ENCODE measurements around the gene FILIP1.

FILIP1 gene

DNA sequence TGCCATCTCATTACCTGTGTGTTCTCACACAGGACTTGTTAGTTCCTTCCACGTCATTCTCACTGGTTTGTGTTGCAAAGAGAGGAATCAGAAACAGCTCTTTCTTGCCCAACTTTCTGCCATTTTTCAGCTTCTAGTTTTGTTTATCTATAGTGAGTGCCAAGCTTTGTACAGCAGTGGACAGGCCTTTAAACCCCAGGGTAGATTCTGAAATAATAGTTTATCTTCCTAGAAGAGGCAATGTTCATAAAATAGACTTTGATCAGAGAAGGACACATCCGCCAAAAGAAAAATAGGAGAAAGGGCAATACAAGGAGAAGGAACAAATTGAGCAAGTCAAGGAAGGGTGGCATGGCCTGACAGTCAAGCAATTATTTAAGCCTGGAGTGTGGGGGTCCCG is 191.3 kb downstream of the FILIP1 start:
- H3K9me3 ChIP-seq = no peaks in the 10 kb centered on the region
- H3K4me3 ChIP-seq = no peak overlapping the region
- in situ Hi-C loops (cut with MboI; ENCODE audit: low sequenced_read_pairs) = no loop called here
- H3K27me3 ChIP-seq (ENCODE audit: low read depth) = no peaks in the 10 kb centered on the region
- H3K36me3 ChIP-seq (replicated peaks) = no peaks in the 10 kb centered on the region
- no peak for DNase-seq (ENCODE audit: low spot score in 2 of 2)
- H3K4me1 ChIP-seq = peaks cover 7% of the 10 kb centered on the region

DNA sequence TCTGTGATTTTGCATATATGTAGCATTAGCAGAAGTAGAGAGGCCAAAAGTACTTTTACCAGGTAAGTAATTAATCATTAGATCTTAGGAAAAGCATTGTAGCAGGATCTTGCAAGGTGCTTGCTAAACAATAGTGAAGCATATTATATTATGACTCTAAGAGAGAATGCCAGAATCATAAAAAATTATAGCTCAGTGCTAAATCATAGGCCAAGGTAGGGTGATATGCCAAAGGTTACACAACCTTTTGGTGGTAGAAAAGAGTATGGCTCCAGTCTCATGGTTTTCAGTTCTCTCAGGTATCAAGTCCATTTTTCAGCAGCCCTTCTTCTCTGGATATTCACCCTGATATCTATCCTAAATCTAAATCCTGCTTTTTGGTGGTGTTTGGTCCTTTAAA is 192.1 kb downstream of the FILIP1 start:
- in situ Hi-C loops (cut with MboI; ENCODE audit: low sequenced_read_pairs) = no loop called here
- peaks cover 7% of the 10 kb centered on the region for H3K4me1 ChIP-seq
- H3K4me3 ChIP-seq = no peak overlapping the region
- no peak for DNase-seq (ENCODE audit: low spot score in 2 of 2)
- no peaks in the 10 kb centered on the region for H3K9me3 ChIP-seq
- no peaks in the 10 kb centered on the region for H3K36me3 ChIP-seq (replicated peaks)
- no peaks in the 10 kb centered on the region for H3K27me3 ChIP-seq (ENCODE audit: low read depth)

DNA sequence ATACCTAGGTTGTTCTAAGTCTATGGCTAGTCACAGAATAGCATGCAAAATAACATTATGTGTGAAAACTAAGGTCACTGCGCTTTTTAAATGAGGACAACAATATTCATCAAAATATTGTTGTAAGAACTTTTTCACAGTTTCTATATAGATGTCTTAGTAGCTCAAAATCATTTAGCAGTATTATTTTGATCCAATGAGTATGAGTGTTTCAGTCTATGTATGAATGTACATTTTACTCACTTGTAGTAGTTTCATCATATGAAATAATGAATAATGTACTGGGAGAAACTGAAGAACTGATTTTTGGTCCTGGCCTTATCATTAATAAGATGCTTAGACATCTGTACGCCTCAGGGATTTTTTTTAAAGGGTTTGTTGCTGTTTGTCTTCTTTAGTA is 192.5 kb downstream of the FILIP1 start:
- no peak for DNase-seq (ENCODE audit: low spot score in 2 of 2)
- Histone ChIP-seq H3K27me3 (ENCODE audit: low read depth) (no peaks in the 10 kb centered on the region), H3K36me3 (replicated peaks) (no peaks in the 10 kb centered on the region), H3K9me3 (no peaks in the 10 kb centered on the region), H3K4me1 (peaks cover 7% of the 10 kb centered on the region), H3K4me3 (no peak overlapping the region)
- in situ Hi-C loops (cut with MboI; ENCODE audit: low sequenced_read_pairs) = no loop called here

DNA sequence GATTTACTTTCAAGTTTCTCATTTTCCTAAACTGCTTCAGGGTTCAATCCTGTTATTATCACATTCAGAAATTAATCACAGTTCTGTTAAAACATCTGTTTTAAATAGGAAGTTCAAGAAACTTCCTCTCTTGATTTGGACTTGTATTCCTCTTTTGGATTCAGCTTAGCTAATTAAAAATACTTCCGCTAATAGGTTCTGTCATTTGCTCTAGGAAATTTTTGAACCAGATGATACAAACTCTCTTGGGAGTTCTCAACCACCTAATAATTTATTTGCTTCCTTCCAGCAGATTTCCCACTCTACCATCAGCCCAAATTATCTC is 193.1 kb downstream of the FILIP1 start:
- no peaks in the 10 kb centered on the region for H3K9me3 ChIP-seq
- H3K4me1 ChIP-seq = peaks cover 7% of the 10 kb centered on the region
- DNase-seq (ENCODE audit: low spot score in 2 of 2) = no peak
- no peak overlapping the region for H3K4me3 ChIP-seq
- H3K36me3 ChIP-seq (replicated peaks) = no peaks in the 10 kb centered on the region
- H3K27me3 ChIP-seq (ENCODE audit: low read depth) = no peaks in the 10 kb centered on the region
- in situ Hi-C loops (cut with MboI; ENCODE audit: low sequenced_read_pairs) = no loop called here

DNA sequence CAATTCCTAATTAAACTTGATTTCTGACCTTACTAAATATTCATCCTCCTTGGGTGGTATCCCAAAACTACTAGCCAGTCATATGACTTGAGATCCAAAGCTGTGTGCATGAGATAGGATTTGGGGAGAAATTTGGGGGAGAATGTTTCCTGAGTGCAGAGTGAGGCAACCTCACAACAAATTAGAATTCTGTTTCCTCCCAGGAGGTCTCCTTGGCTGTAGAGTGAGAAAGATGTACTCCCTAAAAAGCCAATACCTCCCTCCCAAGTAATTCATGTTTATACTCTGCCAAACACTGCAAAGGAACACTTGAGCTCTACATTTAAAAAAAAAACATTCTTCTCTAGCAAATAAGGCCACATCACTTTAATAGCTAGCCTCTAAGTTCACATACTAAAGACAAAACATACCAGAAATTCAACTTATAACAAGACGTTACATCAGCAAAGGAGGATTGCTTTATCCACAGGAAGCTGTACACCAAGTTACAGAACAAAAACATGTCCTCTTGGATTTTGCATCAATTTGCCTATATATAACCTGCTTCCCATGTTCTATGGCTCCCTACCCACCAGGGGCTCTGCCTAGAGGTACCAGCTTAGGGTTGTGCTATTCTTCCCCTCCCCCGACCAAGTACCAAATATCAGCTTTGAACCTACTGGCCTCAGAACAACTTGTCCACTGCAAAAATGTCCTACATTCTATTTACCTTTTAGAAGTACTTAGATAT is 193.6 kb downstream of the FILIP1 start:
- Histone ChIP-seq H3K9me3 (no peaks in the 10 kb centered on the region), H3K27me3 (ENCODE audit: low read depth) (no peaks in the 10 kb centered on the region), H3K4me3 (no peak overlapping the region), H3K4me1 (peaks cover 7% of the 10 kb centered on the region), H3K36me3 (replicated peaks) (no peaks in the 10 kb centered on the region)
- DNase-seq (ENCODE audit: low spot score in 2 of 2) = no peak
- in situ Hi-C loops (cut with MboI; ENCODE audit: low sequenced_read_pairs) = loop anchor here (10.0 kb wide), 1 partner anchor 225 kb away; no protein-coding TSS in a partner anchor

DNA sequence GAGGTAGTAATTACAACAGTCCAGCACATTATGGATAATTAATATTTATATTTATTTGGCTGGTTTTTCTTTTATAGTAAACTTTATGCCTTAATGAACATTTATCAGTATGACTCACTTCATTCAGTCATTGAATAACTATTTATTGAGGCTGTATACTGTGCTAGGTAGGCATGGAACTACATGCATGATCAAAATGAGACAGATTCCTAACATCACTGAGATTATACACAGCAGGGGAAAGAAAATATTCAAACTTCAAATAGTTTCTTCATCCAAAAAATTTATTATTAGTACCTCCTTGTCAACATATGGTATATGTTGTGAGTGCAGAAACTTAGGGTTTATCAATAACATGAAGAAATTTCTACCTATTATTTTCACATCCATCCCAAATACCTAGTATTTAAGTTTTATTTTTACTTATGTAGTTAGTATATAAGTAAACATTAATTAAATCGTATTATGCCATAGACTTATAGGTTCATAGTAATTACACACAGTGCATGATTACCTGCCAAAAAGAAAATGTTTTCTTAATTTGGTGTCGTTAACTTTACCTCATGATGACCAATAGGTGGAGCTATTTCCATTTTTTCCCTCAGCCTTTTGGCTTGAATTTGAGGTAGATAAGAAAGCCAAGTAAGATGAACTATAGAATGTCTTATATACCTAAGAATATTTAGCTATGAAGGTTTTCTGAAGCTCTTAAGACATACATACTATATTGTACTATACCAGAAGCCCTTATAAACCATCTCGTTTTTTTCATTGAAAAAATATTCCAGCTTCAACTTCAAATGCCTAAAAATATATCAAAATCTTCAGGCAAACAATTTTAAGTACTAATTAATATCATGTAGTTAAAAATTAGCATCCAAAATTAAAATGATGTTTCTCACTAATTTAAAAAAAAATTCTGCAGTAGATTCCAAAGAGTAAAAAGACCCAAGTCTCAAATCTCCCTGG is 196.5 kb downstream of the FILIP1 start:
- in situ Hi-C loops (cut with MboI; ENCODE audit: low sequenced_read_pairs) = loop anchor here (10.0 kb wide), 1 partner anchor 228 kb away; no protein-coding TSS in a partner anchor
- peak in 1 of 2 experiments; percentile 72 for DNase-seq (ENCODE audit: low spot score in 2 of 2)
- H3K9me3 ChIP-seq = no peaks in the 10 kb centered on the region
- H3K36me3 ChIP-seq (replicated peaks) = no peaks in the 10 kb centered on the region
- H3K27me3 ChIP-seq (ENCODE audit: low read depth) = no peaks in the 10 kb centered on the region
- H3K4me1 ChIP-seq = peaks cover 7% of the 10 kb centered on the region
- H3K4me3 ChIP-seq = no peak overlapping the region

DNA sequence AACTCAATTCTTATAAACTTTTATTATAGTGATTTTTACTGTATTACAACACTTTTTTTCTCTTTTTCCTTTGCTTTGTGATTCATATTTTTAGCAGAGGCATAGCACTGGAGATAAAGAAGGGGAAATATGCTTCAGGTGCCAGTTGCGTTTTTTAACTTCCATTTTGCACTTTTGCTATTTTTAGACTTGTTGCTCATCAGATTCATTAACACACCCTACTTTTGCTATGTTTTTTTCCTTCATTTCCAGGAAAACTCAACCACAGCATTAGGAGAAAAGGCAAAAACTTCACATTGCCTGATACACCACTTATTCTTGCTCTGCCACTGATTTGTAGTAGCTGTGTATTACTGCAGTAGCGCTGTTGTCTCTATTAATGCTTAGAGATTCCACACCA is 201.0 kb downstream of the FILIP1 start:
- Histone ChIP-seq H3K27me3 (ENCODE audit: low read depth) (no peaks in the 10 kb centered on the region), H3K36me3 (replicated peaks) (no peaks in the 10 kb centered on the region), H3K4me1 (peaks cover 18% of the 10 kb centered on the region), H3K4me3 (no peak overlapping the region), H3K9me3 (no peaks in the 10 kb centered on the region)
- no peak for DNase-seq (ENCODE audit: low spot score in 2 of 2)
- in situ Hi-C loops (cut with MboI; ENCODE audit: low sequenced_read_pairs) = loop anchor here (10.0 kb wide), 1 partner anchor 232 kb away; no protein-coding TSS in a partner anchor

DNA sequence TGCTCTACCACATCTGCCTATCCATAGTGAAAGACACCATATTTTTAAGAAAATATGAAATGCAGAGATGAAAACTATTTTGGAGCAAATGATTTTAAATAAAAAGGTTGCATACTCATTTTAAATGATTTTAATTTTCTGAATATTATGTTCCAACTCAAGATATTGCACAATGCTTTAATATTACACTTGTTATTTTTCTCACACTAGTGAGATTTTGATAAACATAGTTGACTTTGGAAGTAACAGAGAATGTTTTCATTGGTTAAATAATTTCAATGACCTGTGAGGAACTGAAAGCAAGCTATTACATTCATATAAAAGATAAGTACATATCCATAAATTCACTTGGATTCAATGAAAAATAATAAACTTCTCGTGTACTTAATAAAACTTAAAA is 201.9 kb downstream of the FILIP1 start:
- Histone ChIP-seq H3K9me3 (no peaks in the 10 kb centered on the region), H3K4me3 (no peak overlapping the region), H3K4me1 (peaks cover 24% of the 10 kb centered on the region), H3K36me3 (replicated peaks) (no peaks in the 10 kb centered on the region), H3K27me3 (ENCODE audit: low read depth) (no peaks in the 10 kb centered on the region)
- in situ Hi-C loops (cut with MboI; ENCODE audit: low sequenced_read_pairs) = loop anchor here (10.0 kb wide), 1 partner anchor 233 kb away; no protein-coding TSS in a partner anchor
- DNase-seq (ENCODE audit: low spot score in 2 of 2) = no peak

DNA sequence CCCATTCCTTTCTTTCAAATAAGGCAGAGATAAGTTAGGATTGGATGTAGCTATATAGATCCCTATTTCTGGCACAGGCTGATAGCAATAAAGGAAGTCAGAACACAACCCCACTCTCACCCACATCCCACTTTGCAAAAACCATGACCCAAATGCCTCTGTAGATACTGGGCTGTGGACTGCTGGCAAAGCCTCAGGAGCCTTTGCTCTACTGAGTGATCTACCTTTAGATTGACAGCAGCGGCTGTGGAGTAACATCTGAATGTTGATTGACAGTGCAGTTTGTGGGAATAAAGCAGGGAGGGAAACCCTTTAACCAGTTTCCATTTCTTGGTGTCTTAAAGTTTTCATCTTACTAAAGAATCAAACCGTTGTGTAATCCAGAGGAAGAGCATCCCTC is 202.3 kb downstream of the FILIP1 start:
- H3K4me3 ChIP-seq = no peak overlapping the region
- H3K36me3 ChIP-seq (replicated peaks) = no peaks in the 10 kb centered on the region
- H3K27me3 ChIP-seq (ENCODE audit: low read depth) = no peaks in the 10 kb centered on the region
- in situ Hi-C loops (cut with MboI; ENCODE audit: low sequenced_read_pairs) = loop anchor here (10.0 kb wide), 1 partner anchor 233 kb away; no protein-coding TSS in a partner anchor
- peaks cover 28% of the 10 kb centered on the region for H3K4me1 ChIP-seq
- no peaks in the 10 kb centered on the region for H3K9me3 ChIP-seq
- DNase-seq (ENCODE audit: low spot score in 2 of 2) = no peak

DNA sequence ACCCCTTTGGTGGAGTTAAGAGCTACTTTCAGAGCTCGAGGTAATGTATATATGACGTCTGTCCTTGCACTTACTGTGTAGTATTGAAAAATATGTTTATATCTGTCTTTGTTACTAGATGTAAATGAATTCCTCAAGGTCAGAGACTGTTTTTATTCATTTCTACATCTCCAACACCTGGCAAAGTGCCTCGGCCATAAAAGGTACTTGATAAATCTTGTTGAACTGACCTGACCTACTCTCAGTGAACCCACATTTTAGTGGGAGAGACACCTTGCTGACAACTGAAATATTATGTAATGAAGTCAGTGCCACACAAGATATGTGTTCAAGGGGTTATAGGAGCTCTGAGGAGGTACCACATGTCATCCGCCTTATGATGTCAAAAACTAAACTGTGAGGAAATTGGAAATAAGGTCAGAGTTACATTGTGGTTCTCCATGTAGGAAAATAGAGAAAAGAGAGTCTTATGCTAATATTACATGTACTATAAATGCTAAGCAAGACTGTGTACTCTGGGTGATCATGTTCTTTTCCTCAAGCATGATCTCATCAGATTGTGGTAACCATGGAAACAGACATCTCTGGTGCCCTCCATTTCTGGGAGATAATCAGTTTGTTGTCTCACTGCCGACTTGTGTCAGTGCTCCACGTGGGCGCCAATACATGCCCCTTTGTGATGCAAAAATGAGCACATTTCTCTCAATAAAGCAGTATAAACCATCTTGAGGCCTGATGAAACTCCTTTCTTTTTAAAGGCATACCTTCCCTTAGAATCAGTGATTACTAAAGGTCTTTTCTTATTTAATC is 203.3 kb downstream of the FILIP1 start:
- Histone ChIP-seq H3K36me3 (replicated peaks) (no peaks in the 10 kb centered on the region), H3K9me3 (no peaks in the 10 kb centered on the region), H3K27me3 (ENCODE audit: low read depth) (no peaks in the 10 kb centered on the region), H3K4me3 (no peak overlapping the region), H3K4me1 (peaks cover 34% of the 10 kb centered on the region)
- in situ Hi-C loops (cut with MboI; ENCODE audit: low sequenced_read_pairs) = loop anchor here (10.0 kb wide), 1 partner anchor 234 kb away; no protein-coding TSS in a partner anchor
- peak; percentile 81 to 97 for DNase-seq (ENCODE audit: low spot score in 2 of 2)

DNA sequence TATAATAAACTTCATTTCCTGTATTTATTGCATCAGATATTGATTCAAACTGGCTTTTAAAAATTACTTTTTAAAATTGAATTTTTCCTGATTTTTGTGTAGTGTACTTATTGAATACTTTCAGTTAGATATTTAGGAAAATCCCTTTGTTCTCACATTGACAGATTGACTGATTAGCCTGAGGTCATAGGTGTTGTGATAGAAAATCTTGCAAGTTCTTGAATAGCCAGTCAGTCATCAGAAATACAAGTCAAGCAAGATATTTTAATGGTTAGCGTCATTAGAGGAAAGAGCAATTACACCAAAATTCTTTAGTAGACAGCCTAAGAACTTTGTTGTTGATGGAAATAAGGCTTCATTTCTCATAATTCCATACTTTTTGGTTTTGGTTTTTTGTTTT is 205.6 kb downstream of the FILIP1 start:
- DNase-seq (ENCODE audit: low spot score in 2 of 2) = no peak
- H3K36me3 ChIP-seq (replicated peaks) = no peaks in the 10 kb centered on the region
- no peaks in the 10 kb centered on the region for H3K9me3 ChIP-seq
- no peaks in the 10 kb centered on the region for H3K27me3 ChIP-seq (ENCODE audit: low read depth)
- peaks cover 34% of the 10 kb centered on the region for H3K4me1 ChIP-seq
- H3K4me3 ChIP-seq = no peak overlapping the region
- in situ Hi-C loops (cut with MboI; ENCODE audit: low sequenced_read_pairs) = no loop called here

DNA sequence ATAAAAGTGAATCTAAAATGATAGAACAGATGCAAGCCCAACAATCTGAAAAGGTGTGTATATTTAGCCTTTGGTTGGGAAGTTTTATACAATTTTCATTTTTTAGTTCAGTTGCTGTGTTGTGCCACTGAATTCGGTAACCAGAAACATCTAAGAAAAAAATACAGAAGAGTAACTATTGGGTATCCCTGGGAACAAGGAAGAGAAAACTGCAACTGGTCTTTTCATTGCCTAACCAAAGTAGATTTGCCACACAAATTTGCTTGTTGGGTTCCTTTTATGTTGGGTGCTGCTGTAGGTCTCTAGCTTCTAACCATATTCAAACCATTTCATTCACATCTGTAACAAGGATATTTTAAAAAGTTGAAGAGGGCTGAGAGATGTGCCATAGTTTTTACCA is 206.2 kb downstream of the FILIP1 start:
- Histone ChIP-seq H3K36me3 (replicated peaks) (no peaks in the 10 kb centered on the region), H3K9me3 (no peaks in the 10 kb centered on the region), H3K4me1 (peaks cover 35% of the 10 kb centered on the region), H3K4me3 (no peak overlapping the region), H3K27me3 (ENCODE audit: low read depth) (no peaks in the 10 kb centered on the region)
- DNase-seq (ENCODE audit: low spot score in 2 of 2) = no peak
- in situ Hi-C loops (cut with MboI; ENCODE audit: low sequenced_read_pairs) = no loop called here

DNA sequence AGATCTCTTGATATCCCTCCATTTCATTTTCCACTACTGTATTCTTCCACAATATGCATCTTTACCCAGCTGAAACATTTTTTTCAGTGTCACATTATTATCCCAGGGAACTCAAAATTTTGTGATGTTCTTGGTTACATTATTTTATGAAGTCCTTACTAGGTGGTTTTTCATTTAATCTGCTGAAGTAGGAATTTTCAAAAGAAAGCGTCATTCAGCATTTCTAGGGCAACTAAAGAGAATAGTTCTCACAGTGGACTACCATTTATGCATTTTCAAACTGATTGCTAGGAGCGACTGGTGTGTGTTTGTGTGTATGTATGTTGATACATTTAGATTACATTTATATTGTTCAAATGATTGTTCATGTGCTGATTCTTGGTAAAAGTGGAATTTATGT is 206.6 kb downstream of the FILIP1 start:
- in situ Hi-C loops (cut with MboI; ENCODE audit: low sequenced_read_pairs) = no loop called here
- H3K36me3 ChIP-seq (replicated peaks) = no peaks in the 10 kb centered on the region
- H3K27me3 ChIP-seq (ENCODE audit: low read depth) = no peaks in the 10 kb centered on the region
- H3K9me3 ChIP-seq = no peaks in the 10 kb centered on the region
- DNase-seq (ENCODE audit: low spot score in 2 of 2) = no peak
- H3K4me1 ChIP-seq = peaks cover 40% of the 10 kb centered on the region
- no peak overlapping the region for H3K4me3 ChIP-seq

Measured in HAP-1 (cell line).